Heart right ventricle (tissue), 16 donors: ENCODE results near the gene RTP1. TPM values are rescaled to one million over a fixed set of nuclear protein-coding genes. Genes with fewer than 3 reads are reported as not detected.
"Not testable (repeated sequence)": the region's sequence is repeated elsewhere in the genome, so short reads cannot be mapped to it uniquely, and the experiment has no call there.

Experiments used
- ATAC-seq, 8 donors: fragments of 200-7000 bp; cut with Tn5 transposase; one replicate each; pipeline ENCODE4 v1.9.1; 2020; ENCODE audit warnings: mild to moderate bottlenecking in 8 of 8, moderate library complexity in 8 of 8, moderate number of reproducible peaks in 1 of 8
- DNase-seq, 2 donors: peaks; one replicate each; pipeline ENCODE4 v3.0.0-alpha.2; 2020
- H3K27ac ChIP-seq, 10 donors: fragments of 200-600 bp; sonication (generic) in 2 of 10; one replicate each; pipeline versions ENCODE4 v1.5.0 to v1.8.0; 2020 to 2022; ENCODE audit warnings: mild to moderate bottlenecking in 3 of 10
- H3K27me3 ChIP-seq, 7 donors: fragments of 200-600 bp; one replicate each; pipeline ENCODE4 v1.8.0; 2021 to 2022; ENCODE audit warnings: mild to moderate bottlenecking in 2 of 7
- H3K36me3 ChIP-seq, 9 donors: fragments of 200-600 bp; sonication (generic) in 1 of 9; one replicate each; pipeline versions ENCODE4 v1.5.0 to v1.8.0; 2020 to 2022; ENCODE audit warnings: mild to moderate bottlenecking in 2 of 9
- H3K4me1 ChIP-seq, 9 donors: fragments of 200-600 bp; sonication (generic) in 1 of 9; one replicate each; pipeline versions ENCODE4 v1.5.0 to v1.8.0; 2020 to 2022; ENCODE audit warnings: mild to moderate bottlenecking in 4 of 9
- H3K4me3 ChIP-seq, 10 donors: fragments of 200-600 bp; sonication (generic) in 2 of 10; one replicate each; pipeline versions ENCODE4 v1.5.0 to v1.8.0; 2020 to 2022; ENCODE audit warnings: mild to moderate bottlenecking in 7 of 10, moderate library complexity in 2 of 10
- H3K9me3 ChIP-seq, 11 donors: fragments of 200-600 bp in 10 of 11; sonication (generic) in 2 of 11; one replicate each; pipeline versions ENCODE4 v1.5.0 to v1.8.0; 2013 to 2022; ENCODE audit warnings: mild to moderate bottlenecking in 2 of 11, control low read depth in 1 of 11, moderate library complexity in 1 of 11
- CTCF ChIP-seq, 9 donors: fragments of 200-600 bp; sonication (generic) in 2 of 9; IDR thresholded peaks; one replicate each; pipeline versions ENCODE4 v1.5.0 to v1.8.0; 2021 to 2022; ENCODE audit warnings: antibody characterized with exemption in 9 of 9, mild to moderate bottlenecking in 5 of 9, moderate library complexity in 1 of 9
- WGBS, 2 donors: extraction: QIAGEN DNeasy Blood & Tissue Kit; methylation state at CpG; one replicate each; pipeline ENCODE4 v1.1.7; 2013; ENCODE audit warnings: inconsistent platforms in 1 of 2; 5-methylcytosine and 5-hydroxymethylcytosine counted together
- intact Hi-C, 10 donors: fragments of 100-400 bp; cut with DNase I; formaldehyde crosslinking; loops; one replicate each; pipeline versions ENCODE4 v1.11.1 to v1.14.2; 2022
- polyA plus RNA-seq, 2 donors: library from polyadenylated mRNA; stranded (reverse); fragments of 200-250 nt; gene quantifications; one replicate each; pipeline ENCODE4 v1.2.3, GENCODE V29; 2013
- total RNA-seq, 10 donors: library from RNA; stranded (reverse); fragmentation: NEBNext Ultra II Directional in 3 of 10; extraction: Animal tissue kit (Norgen Biotek cat#: 25700) in 3 of 10; gene quantifications; one replicate each; pipeline versions ENCODE4 v1.2.1 to v1.2.4, GENCODE V29; 2021 to 2023
- donor health status: Arrhythmogenic right ventricular cardiomyopathy.
- donor health status: ischemic (EF 13 %, LVEDD 7.1; RV severe dilation, severe dysfunction).
- donor health status: healthy with polysubstance abuse.
- donor health status: DM: no; HTN: yes; CAD: no.
- donor health status: DM: no; HTN: no; CAD: no.
- donor health status: ischemic (EF 25% LVEDD 6.9; RV normal size, moderate dysfunction).
- donor health status: ischemic (EF 25% LVEDD 5.7; RV mildly dilated, moderate dysfunction).
- donor health status: healthy.
- donor health status: DM: yes; HTN: yes; CAD: no.
- donor health status: Ischemic cardiomyopathy.
- donor health status: ischemic (EF 35%, LVEDD 5.7; RV mildly dilated, moderate dysfunction).
- donor health status: nonischemic (EF 11% LVEDD 7.7; RV severe dilation, severe dysfunction).
- donor health status: DM: yes; HTN: yes; CAD: no.
- donor health status: PGD.
- donor health status: ischemic (EF 29% LVEDD 5.4; RV normal size, mild dysfunction).
- donor health status: nonischemic (EF 23%, LVEDD 6.1; RV moderate dilation, normal function).

The RTP1 gene
- total and polyA plus RNA-seq, 12 donors = 0.11 TPM; not detected in 11

- Histone ChIP-seq H3K4me1 (peaks cover 0 to 33% (median 9%) of the 10 kb centered on the region in 9 donors), H3K27ac (peak overlapping the region in 2 of 10 donors; percentile 33 to 34), H3K9me3 (no peaks in the 10 kb centered on the region), H3K36me3 (no peaks in the 10 kb centered on the region), H3K27me3 (no peaks in the 10 kb centered on the region), H3K4me3 (no peak overlapping the region)
- intact Hi-C loops = loop anchor here in 8 of 10 donors (5.0 to 10.0 kb wide), 7 partner anchors 55 to 555 kb away; partner anchors contain the start of gene AHSG (in 1 of the 8)
- WGBS, 2 donors = 41 to 47% methylated on average over 2 of the region's 2 CpGs
- DNase-seq (no peak), ATAC-seq (no peak)
- no peak for TF ChIP-seq CTCF (IDR thresholded peaks at IDR 0.05)
Measured at GRCh38 chr3:187169231-187169960, 27.9 kb upstream of the RTP1 start.

DNA sequence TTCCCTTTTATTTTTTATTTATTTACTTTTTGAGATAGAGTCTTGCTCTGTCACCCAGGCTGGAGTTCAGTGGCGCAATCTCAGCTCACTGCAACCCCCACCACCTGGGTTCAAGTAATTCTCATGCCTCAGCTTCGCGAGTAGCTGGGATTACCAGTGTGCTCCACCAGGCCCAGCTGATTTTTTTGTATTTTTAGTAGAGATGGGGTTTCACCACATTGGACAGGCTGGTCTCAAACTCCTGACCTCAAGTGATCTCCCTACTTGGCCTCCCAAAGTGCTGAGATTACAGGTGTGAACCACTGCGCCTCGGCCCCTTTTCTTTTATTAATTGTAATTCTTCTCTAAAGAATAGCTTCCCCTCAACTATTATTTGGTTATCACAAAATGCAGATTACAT lies 26.4 kb upstream of the RTP1 start:
- H3K27me3 ChIP-seq, intact Hi-C loops: not testable (repeated sequence)

GRCh38 chr3:187172929-187173328 lies 24.4 kb upstream of the RTP1 start:
- no peak for TF ChIP-seq CTCF (IDR thresholded peaks at IDR 0.05)
- no peaks in the 10 kb centered on the region for H3K36me3 ChIP-seq
- WGBS, 2 donors = 91 to 100% methylated on average over 2 of the region's 2 CpGs
- intact Hi-C loops = no loop called here
- H3K4me1 ChIP-seq = peaks cover 0 to 24% (median 9%) of the 10 kb centered on the region in 9 donors
- no peak for ATAC-seq
- no peaks in the 10 kb centered on the region for H3K27me3 ChIP-seq
- no peak overlapping the region for H3K4me3 ChIP-seq
- H3K9me3 ChIP-seq = no peaks in the 10 kb centered on the region
- no peak overlapping the region for H3K27ac ChIP-seq
- DNase-seq = no peak

More for the DNA sequence above, 26.4 kb upstream of the RTP1 start:
- H3K9me3 ChIP-seq, H3K27ac ChIP-seq, DNase-seq, H3K36me3 ChIP-seq, ATAC-seq, H3K4me3 ChIP-seq: not testable (repeated sequence)
- WGBS, 2 donors = 93 to 96% methylated on average over 5 of the region's 5 CpGs
- H3K4me1 ChIP-seq = peaks cover 0 to 33% (median 9%) of the 10 kb centered on the region in 9 donors

- no peaks in the 10 kb centered on the region for H3K27me3 ChIP-seq
- 93 to 95% methylated on average over 7 of the region's 7 CpGs for WGBS, 2 donors
- no peak for TF ChIP-seq CTCF (IDR thresholded peaks at IDR 0.05)
- no peaks in the 10 kb centered on the region for H3K9me3 ChIP-seq
- ATAC-seq (no peak), DNase-seq (no peak)
- no peak overlapping the region for H3K4me3 ChIP-seq
- H3K4me1 ChIP-seq = peaks cover 0 to 29% (median 18%) of the 10 kb centered on the region in 9 donors
- intact Hi-C loops = no loop called here
- no peaks in the 10 kb centered on the region for H3K36me3 ChIP-seq
- no peak overlapping the region for H3K27ac ChIP-seq
Measured at GRCh38 chr3:187181454-187182170, 15.7 kb upstream of the RTP1 start.
